HCT116 (cell line): Measurements from ENCODE around the gene BCAN. TPM values are rescaled to one million over a fixed set of nuclear protein-coding genes. Genes with fewer than 3 reads are reported as not detected.

Source experiments
- ATAC-seq: fragments of 200-7000 bp; cut with Tn5 transposase; 2 replicates; pipeline ENCODE4 v1.9.1; 2020; ENCODE audit warnings: mild to moderate bottlenecking, moderate library complexity
- Bru-seq: library from RNA; stranded (reverse); fragments of 400-500 nt; gene quantifications from one replicate; lab custom pipeline; 2021; lab: Mats Ljungman, UMichigan
- BruChase-seq, 2 experiments: library from RNA; stranded (reverse); fragments of 400-500 nt; gene quantifications; one replicate each; lab custom pipeline; 2021; lab: Mats Ljungman, UMichigan
- BruUV-seq: library from RNA; stranded (reverse); fragments of 400-500 nt; replicated peaks from 2 replicates; lab custom pipeline; 2021; lab: Mats Ljungman, UMichigan
- CTCF ChIA-PET: fragments of 300-600 bp; sonication (Branson Sonifier 250); formaldehyde crosslinking; loops from one replicate; lab custom pipeline; 2021; ENCODE audit warnings: antibody characterized with exemption; lab: Charles Lee
- POLR2A ChIA-PET: fragments of 300-600, 350-600 bp; sonication (Branson Sonifier 250); formaldehyde crosslinking; loops from one replicate; lab custom pipeline; 2021; ENCODE audit warnings: antibody characterized with exemption; lab: Charles Lee
- RAD21 ChIA-PET, 2 experiments: fragments of 300-600 bp; sonication (Branson Sonifier 250); formaldehyde crosslinking; loops; one replicate each; lab custom pipeline; 2023; ENCODE audit warnings: low total read pairs in 2 of 2; ENCODE audit not compliant: uncharacterized antibody in 2 of 2, unreplicated experiment in 2 of 2, low non-redundant PET in 1 of 2; lab: Charles Lee
- DNase-seq: peaks from one replicate; pipeline ENCODE4 v3.0.0-alpha.2; 2010; ENCODE audit warnings: low read depth, low spot score
- H2AFZ ChIP-seq: fragments of 200-600 bp; shearing (Covaris generic), sonication (generic); 2 replicates; pipeline ENCODE4 v1.6.1; 2017; ENCODE audit warnings: low read depth, mixed run types, mixed read lengths, antibody characterized with exemption, low read length; ENCODE audit not compliant: poor library complexity, severe bottlenecking
- H3K27ac ChIP-seq: 2 replicates; pipeline ENCODE4 v1.5.1; 2012; ENCODE audit warnings: low read depth, low read length
- H3K27me3 ChIP-seq: fragments of 200-600 bp; sonication (generic); 2 replicates; pipeline ENCODE4 v1.6.1; 2016; ENCODE audit warnings: mixed run types, low read length, mixed read lengths; ENCODE audit not compliant: insufficient read depth
- H3K36me3 ChIP-seq, 2 experiments: fragments of 200-500 bp in 1 of 2; fragments of 200-600 bp in 1 of 2; sonication (Bioruptor generic) in 1 of 2; sonication (generic) in 1 of 2; 2 replicates each; pipeline versions ENCODE4 v1.5.1 to v1.6.1; 2014 to 2016; ENCODE audit warnings: low read length in 2 of 2, inconsistent platforms in 1 of 2, mixed read lengths in 1 of 2, mixed run types in 1 of 2; ENCODE audit not compliant: insufficient read depth in 2 of 2, control insufficient read depth in 1 of 2
- H3K4me1 ChIP-seq, 2 experiments: fragments of 200-600 bp in 1 of 2; sonication (generic) in 1 of 2; 2 replicates each; pipeline versions ENCODE4 v1.5.1 to v1.6.1; 2012 to 2017; ENCODE audit warnings: low read length in 2 of 2, inconsistent platforms in 1 of 2, mild to moderate bottlenecking in 1 of 2, mixed read lengths in 1 of 2, mixed run types in 1 of 2, moderate library complexity in 1 of 2; ENCODE audit not compliant: insufficient read depth in 2 of 2, control insufficient read depth in 1 of 2
- H3K4me2 ChIP-seq: fragments of 200-600 bp; sonication (generic); 2 replicates; pipeline ENCODE4 v1.6.1; 2017; ENCODE audit warnings: mixed run types, low read length, mixed read lengths
- H3K4me3 ChIP-seq, 2 experiments: fragments of 200-600 bp in 1 of 2; sonication (generic) in 1 of 2; replicated peaks in 1 of 2; 2 replicates each; pipeline ENCODE4 v1.5.1; 2011 to 2016; ENCODE audit warnings: low read length in 2 of 2, control low read depth in 1 of 2, low read depth in 1 of 2, mild to moderate bottlenecking in 1 of 2, mixed read lengths in 1 of 2, mixed run types in 1 of 2
- H3K79me2 ChIP-seq: fragments of 200-600 bp; sonication (generic); 2 replicates; pipeline ENCODE4 v1.6.1; 2017; ENCODE audit warnings: mild to moderate bottlenecking, mixed run types, low read length, moderate library complexity, mixed read lengths; ENCODE audit not compliant: insufficient read depth
- H3K9ac ChIP-seq: fragments of 200-600 bp; sonication (generic); 2 replicates; pipeline ENCODE4 v1.6.1; 2016; ENCODE audit warnings: low read length, mixed read lengths
- H3K9me2 ChIP-seq: fragments of 200-600 bp; sonication (generic), shearing (Covaris generic); 2 replicates; pipeline ENCODE4 v1.6.1; 2017; ENCODE audit warnings: mixed run types, mild to moderate bottlenecking, moderate library complexity; ENCODE audit not compliant: insufficient read depth
- H3K9me3 ChIP-seq, 2 experiments: fragments of 200-500 bp in 1 of 2; fragments of 200-600 bp in 1 of 2; sonication (Bioruptor generic) in 1 of 2; sonication (generic) in 1 of 2; 2 replicates each; pipeline ENCODE4 v1.6.1; 2014 to 2017; ENCODE audit warnings: low read length in 2 of 2, mixed read lengths in 2 of 2, inconsistent platforms in 1 of 2, low read depth in 1 of 2, mild to moderate bottlenecking in 1 of 2, mixed run types in 1 of 2, moderate library complexity in 1 of 2; ENCODE audit not compliant: control insufficient read depth in 1 of 2, insufficient read depth in 1 of 2
- H4K20me1 ChIP-seq: fragments of 200-600 bp; sonication (generic), shearing (Covaris generic); 2 replicates; pipeline ENCODE4 v1.6.1; 2017; ENCODE audit warnings: mixed run types, mild to moderate bottlenecking, moderate library complexity; ENCODE audit not compliant: insufficient read depth
- ATF3 ChIP-seq: IDR thresholded peaks from 2 replicates; pipeline ENCODE4 v1.6.1; 2012
- CBX3 ChIP-seq: IDR thresholded peaks from 2 replicates; pipeline ENCODE4 v1.6.1; 2012; ENCODE audit warnings: low read depth
- CEBPB ChIP-seq: IDR thresholded peaks from 2 replicates; pipeline ENCODE4 v1.6.1; 2012; ENCODE audit warnings: low read depth
- CTCF ChIP-seq, 3 experiments: fragments of 200-600 bp in 1 of 3; sonication (generic) in 1 of 3; IDR thresholded peaks in 2 of 3; conservative IDR thresholded peaks in 1 of 3; 2 replicates each; pipeline ENCODE4 v1.5.1; 2012 to 2017; ENCODE audit warnings: low read depth in 2 of 3, low read length in 2 of 3, antibody characterized with exemption in 1 of 3, borderline replicate concordance in 1 of 3, control low read depth in 1 of 3, mild to moderate bottlenecking in 1 of 3, mixed read lengths in 1 of 3, mixed run types in 1 of 3, moderate library complexity in 1 of 3; ENCODE audit not compliant: insufficient read depth in 1 of 3
- ELF1 ChIP-seq: IDR thresholded peaks from 2 replicates; pipeline ENCODE4 v1.6.1; 2012; ENCODE audit warnings: low read depth, borderline replicate concordance
- EZH2 ChIP-seq: fragments of 200-600 bp; sonication (generic); IDR thresholded peaks from 2 replicates; pipeline ENCODE4 v1.6.1; 2017; ENCODE audit warnings: antibody characterized with exemption, mixed run types
- FOSL1 ChIP-seq: IDR thresholded peaks from 2 replicates; pipeline ENCODE4 v1.6.1; 2012; ENCODE audit warnings: low read depth
- JUND ChIP-seq: IDR thresholded peaks from 2 replicates; pipeline ENCODE4 v1.6.1; 2012
- MAX ChIP-seq: IDR thresholded peaks from 2 replicates; pipeline ENCODE4 v1.6.1; 2012
- RAD21 ChIP-seq: IDR thresholded peaks from 2 replicates; pipeline ENCODE4 v1.6.1; 2012; ENCODE audit warnings: low read depth, mild to moderate bottlenecking
- SIN3A ChIP-seq: IDR thresholded peaks from 2 replicates; pipeline ENCODE4 v1.6.1; 2012; ENCODE audit warnings: low read depth
- SRF ChIP-seq: IDR thresholded peaks from 2 replicates; pipeline ENCODE4 v1.6.1; 2012; ENCODE audit warnings: low read depth
- TCF7L2 ChIP-seq: IDR thresholded peaks from 2 replicates; pipeline ENCODE4 v1.7.0; 2011; ENCODE audit warnings: borderline replicate concordance, inconsistent platforms; ENCODE audit not compliant: insufficient read depth, insufficient read length; ENCODE audit errors: extremely low read depth
- YY1 ChIP-seq: IDR thresholded peaks from 2 replicates; pipeline ENCODE4 v1.6.1; 2011; ENCODE audit warnings: low read length, low read depth, moderate library complexity, mild to moderate bottlenecking; ENCODE audit not compliant: insufficient replicate concordance; ENCODE audit errors: extremely low read depth
- ZFX ChIP-seq: fragments of 450-650 bp; IDR thresholded peaks from 2 replicates; pipeline ENCODE4 v1.6.1; 2017
- ZNF274 ChIP-seq: fragments of 200-500 bp; sonication (Bioruptor generic); IDR thresholded peaks from 2 replicates; pipeline ENCODE4 v1.6.1; 2014; ENCODE audit warnings: mild to moderate bottlenecking, low read depth, low read length, inconsistent platforms
- intact Hi-C: fragments of 100-400 bp; cut with micrococcal nuclease; formaldehyde crosslinking; loops from 2 replicates; pipeline ENCODE4 v1.10.0; 2022
- long read RNA-seq: library from polyadenylated mRNA; unstranded; transcript quantifications from one replicate; pipeline ENCODE4 v2.0.0, GENCODE V29; 2021; ENCODE audit not compliant: unreplicated experiment
- polyA plus RNA-seq: library from polyadenylated mRNA; unstranded; fragments of >200 nt; gene quantifications from 2 replicates; pipeline ENCODE4 v1.2.1, GENCODE V29; 2012; ENCODE audit warnings: missing spikeins
- total RNA-seq: library from RNA; stranded (reverse); gene quantifications from one replicate; pipeline ENCODE4 v1.2.1, GENCODE V29; 2021; ENCODE audit not compliant: unreplicated experiment

Gene BCAN
- total RNA-seq (not detected), Bru-seq, nascent RNA (not detected), BruChase-seq, experiment 1, labeled RNA remaining after a 6-hour chase (percentile 5 among the genes with signal in this experiment), BruChase-seq, experiment 2, labeled RNA remaining after a 2-hour chase (not detected)
- 0.23 and 0.26 TPM in 2 replicates for polyA plus RNA-seq
- long read RNA-seq, partial matches to known transcripts: 0 of 2 reads
- long read RNA-seq, other reads (novel, unspliced or antisense): 2 of 2 reads

- H3K4me1 ChIP-seq: peaks cover 8 to 27% of the 10 kb centered on the region in 2 experiments; a peak in 3 of 4 replicates
- TF ChIP-seq ZFX (no peak), EZH2 (no peak), ATF3 (no peak), ZNF274 (no peak), CEBPB (no peak), SRF (no peak), SIN3A (no peak), MAX (no peak), FOSL1 (no peak), CBX3 (no peak), ELF1 (no peak), JUND (no peak), TCF7L2 (no peak), CTCF (IDR thresholded peaks at IDR 0.05 in 2 of 3, conservative IDR thresholded peaks at IDR 0.05 in 1 of 3; ENCODE audit: borderline replicate concordance in 1 of 3, insufficient read depth in 1 of 3, low read depth in 2 of 3, low read length in 2 of 3) (no peak), YY1 (no peak), RAD21 (no peak)
- H3K4me3 ChIP-seq: no peak within 1 kb of the TSS
- H3K79me2 ChIP-seq: no peaks in the 10 kb centered on the region
- no peaks in the 10 kb centered on the region for H3K9me2 ChIP-seq
- DNase-seq (no peak), ATAC-seq (no peak)
- RAD21 ChIA-PET: no interaction called here
- H3K4me2 ChIP-seq: no peak within 1 kb of the TSS
- H3K27ac ChIP-seq: no peak within 1 kb of the TSS
- no peak within 1 kb of the TSS for H3K9ac ChIP-seq
- peaks cover 30 to 44% of the 10 kb centered on the region in 2 experiments for H3K36me3 ChIP-seq
- BruUV-seq: no TSS peak
- no peaks in the 10 kb centered on the region for H3K9me3 ChIP-seq
- intact Hi-C loops: no loop called here
- no peak within 1 kb of the TSS for H2AFZ ChIP-seq
- POLR2A ChIA-PET: interaction anchor here (1.2 to 1.3 kb wide), 2 partner anchors 19 to 84 kb away, joined by 3 to 4 read pairs; no protein-coding TSS in a partner anchor
- H4K20me1 ChIP-seq: no peaks in the 10 kb centered on the region
- CTCF ChIA-PET: interaction anchor here (5.9 kb wide), 1 partner anchor 13 kb away, joined by 33 read pairs; no protein-coding TSS in a partner anchor
- no peaks in the 10 kb centered on the region for H3K27me3 ChIP-seq
Observed at GRCh38 chr1:156641761-156642264, at the start of gene BCAN. Gene BCAN, plus strand, starts transcription at chr1:156642117. Its CDS starts 3,938 bp downstream, at chr1:156646055.
